Stimulated activated CD8-positive, alpha-beta memory T cell treated with anti-CD3 and anti-CD28 coated beads, Interleukin-7, amount 100 ng/mL, for 48 hours (primary cell): ENCODE measurements around the gene AQP11.

ENCODE experiments used
- DNase-seq, 2 donors: peaks; one replicate each; pipeline ENCODE4 v3.0.0-alpha.2; 2020; ENCODE audit warnings: low read depth in 1 of 2; ENCODE audit errors: extremely low read depth in 1 of 2

Gene AQP11

DNA sequence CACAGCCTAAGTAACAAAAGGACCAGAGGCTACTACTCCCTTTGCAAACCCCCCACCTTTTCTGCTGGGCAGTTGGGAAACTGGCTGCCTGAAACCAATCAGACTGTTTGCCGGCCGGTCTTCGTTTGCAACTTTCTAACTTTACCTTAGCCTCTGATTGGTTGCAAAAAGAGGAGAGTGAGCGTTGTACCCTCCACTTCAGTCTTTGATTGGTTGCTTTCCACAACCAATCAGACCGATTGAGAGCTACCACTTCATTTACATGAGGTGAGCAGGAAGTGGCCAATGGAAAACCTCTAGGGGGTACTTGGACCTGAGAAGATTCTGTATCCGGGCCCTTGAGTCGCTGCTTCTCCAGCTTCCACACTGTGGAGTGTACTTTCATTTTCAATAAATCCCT lies 66.6 kb downstream of the AQP11 start:
- no peak for DNase-seq

DNA sequence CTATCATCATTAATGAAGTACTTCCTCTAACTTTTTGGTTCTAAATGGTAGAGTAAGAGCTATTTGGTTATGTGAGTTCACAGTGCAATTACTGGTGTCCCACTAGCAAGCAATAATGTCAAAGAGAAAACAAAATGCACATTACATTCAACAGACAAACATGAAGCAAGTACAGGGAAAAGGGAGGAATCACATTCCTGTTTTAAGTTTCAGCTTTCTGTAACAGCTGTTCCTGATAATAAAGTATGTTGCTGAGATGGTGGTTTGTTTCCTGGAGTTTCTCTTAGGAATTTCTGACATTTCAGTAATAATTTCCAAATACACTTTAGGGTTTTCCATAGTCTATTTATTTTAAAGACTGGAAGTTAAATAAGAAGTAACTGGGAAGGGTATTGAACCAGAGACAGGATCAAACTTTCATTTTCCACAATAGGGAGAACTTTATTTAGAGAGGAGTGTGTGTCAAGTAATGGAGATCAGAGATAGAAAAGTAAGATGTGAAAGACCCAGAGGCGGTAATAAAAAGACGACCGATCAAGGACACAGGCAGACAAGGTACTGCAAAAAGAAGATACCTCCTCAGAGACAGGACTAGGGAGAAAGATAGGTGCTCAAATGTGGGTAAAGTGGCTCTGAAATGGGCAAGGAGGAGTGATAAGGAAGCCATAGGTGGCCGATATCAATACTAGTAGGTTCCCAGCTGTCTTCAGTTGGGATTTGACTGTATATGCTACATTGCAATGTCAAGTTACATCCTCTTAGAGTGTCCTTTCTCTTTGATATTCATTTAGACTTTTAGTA lies 68.7 kb downstream of the AQP11 start:
- no peak for DNase-seq
